ENCODE results near the gene SLC25A10. TPM values are rescaled to one million over a fixed set of nuclear protein-coding genes. Genes with fewer than 3 reads are reported as not detected.

Gene SLC25A10
- total and polyA plus RNA-seq, 2 of the 8 experiments (the other 6 are each of a cell fraction or from before 2014, with no cell fraction given): 22.2 to 43.0 TPM

- TF ChIP-seq CHD2 (IDR thresholded peaks at IDR 0.05; ENCODE audit: low read length): peak; percentile 93
- TF ChIP-seq JUND (IDR thresholded peaks at IDR 0.05; ENCODE audit: low read length): no peak; the same call in 1 of the 2 replicates
- no peak for TF ChIP-seq EP300 (IDR thresholded peaks at IDR 0.05; ENCODE audit: borderline replicate concordance in 1 of 2, low read depth in 2 of 2, low read length in 2 of 2)
- peak; percentile 98 for TF ChIP-seq POLR2AphosphoS5 (IDR thresholded peaks at IDR 0.05; ENCODE audit: low read depth, low read length)
- TF ChIP-seq MAFK (IDR thresholded peaks at IDR 0.05; ENCODE audit: low read depth, low read length): no peak
- peak; percentile 77 for TF ChIP-seq ASH2L (IDR thresholded peaks at IDR 0.05; ENCODE audit: low read length)
- TF ChIP-seq SIX5 (IDR thresholded peaks at IDR 0.05; ENCODE audit: low read depth, low read length): no peak
- TF ChIP-seq PHF8 (conservative IDR thresholded peaks at IDR 0.05; ENCODE audit: low read depth, low read length): peak; percentile 87
- no peak for TF ChIP-seq TCF12 (IDR thresholded peaks at IDR 0.05; ENCODE audit: low read depth, low read length)
- no peak for TF ChIP-seq POU5F1 (IDR thresholded peaks at IDR 0.05; ENCODE audit: low read depth, low read length)
- TF ChIP-seq KDM1A (IDR thresholded peaks at IDR 0.05; ENCODE audit: borderline replicate concordance, low read length): no peak
- TF ChIP-seq CEBPB (IDR thresholded peaks at IDR 0.05; ENCODE audit: low read depth, low read length): no peak
- no peak for TF ChIP-seq ATF3 (IDR thresholded peaks at IDR 0.05; ENCODE audit: insufficient read depth, low read depth, low read length)
- peak; percentile 69; the same call in 1 of the 2 replicates for TF ChIP-seq GTF2F1 (IDR thresholded peaks at IDR 0.05; ENCODE audit: borderline replicate concordance, low read depth, low read length)
- TF ChIP-seq TEAD4 (IDR thresholded peaks at IDR 0.05; ENCODE audit: low read depth, low read length): peak; percentile 76; the same call in 1 of the 2 replicates
- TF ChIP-seq E2F6 (IDR thresholded peaks at IDR 0.05): peak; percentile 57
- TF ChIP-seq RXRA (IDR thresholded peaks at IDR 0.05; ENCODE audit: insufficient read depth, low read depth, low read length): no peak
- peak in 1 of 3 experiments; percentile 18; a peak in 1 of 4 replicates for TF ChIP-seq CTCF (IDR thresholded peaks at IDR 0.05; ENCODE audit: control extremely low read depth in 1 of 3, insufficient read depth in 1 of 3, low read depth in 1 of 3, low read length in 3 of 3)
- peak; percentile 69; the same call in 1 of the 2 replicates for TF ChIP-seq BRCA1 (IDR thresholded peaks at IDR 0.05; ENCODE audit: low read depth, low read length)
These were observed 8.9 kb upstream of the SLC25A10 start, which contains the start of gene MRPL12 (continued) for GRCh38 chr17:81702934-81703746.

All from H1 (cell line).